GM19035 (cell line): ENCODE data around the gene SEMA3A.
"Not testable (repeated sequence)": the region's sequence is repeated elsewhere in the genome, so short reads cannot be mapped to it uniquely, and the experiment has no call there.

ENCODE experiments used
- ATAC-seq: cut with Tn5 transposase; IDR thresholded peaks from one replicate; pipeline ENCODE4 v1.9.1; 2021; ENCODE audit not compliant: unreplicated experiment

The SEMA3A gene

GRCh38 chr7:84194484-84195271 lies at the start of gene SEMA3A:
TSS of gene SEMA3A (minus strand) at chr7:84194789. CDS start at chr7:84194586, 203 bp downstream.
- ATAC-seq, result no peak

GRCh38 chr7:84243037-84243436 lies 48.4 kb upstream of the SEMA3A start:
- ATAC-seq, result not testable (repeated sequence)

- ATAC-seq, result no peak
These were observed 44.0 kb upstream of the SEMA3A start for GRCh38 chr7:84238596-84238995.

GRCh38 chr7:84237533-84238173 lies 43.1 kb upstream of the SEMA3A start:
- no peak for ATAC-seq

- ATAC-seq, result no peak
These were observed 41.8 kb upstream of the SEMA3A start for GRCh38 chr7:84236398-84236797.

- ATAC-seq, result no peak
These were observed 38.1 kb upstream of the SEMA3A start for GRCh38 chr7:84232646-84233045.

GRCh38 chr7:84231157-84231556 lies 36.6 kb upstream of the SEMA3A start:
- no peak for ATAC-seq

GRCh38 chr7:84230491-84230890 lies 35.9 kb upstream of the SEMA3A start:
- ATAC-seq, result no peak

- no peak for ATAC-seq
These were observed 33.9 kb upstream of the SEMA3A start for GRCh38 chr7:84228526-84228925.

- ATAC-seq, result no peak
These were observed 32.2 kb upstream of the SEMA3A start for GRCh38 chr7:84226759-84227158.

GRCh38 chr7:84224505-84224904 lies 29.9 kb upstream of the SEMA3A start:
- ATAC-seq, result no peak

GRCh38 chr7:84219310-84219709 lies 24.7 kb upstream of the SEMA3A start:
- no peak for ATAC-seq

GRCh38 chr7:84218681-84219080 lies 24.1 kb upstream of the SEMA3A start:
- no peak for ATAC-seq

GRCh38 chr7:84216472-84216871 lies 21.9 kb upstream of the SEMA3A start:
- ATAC-seq, result no peak

GRCh38 chr7:84214757-84215156 lies 20.2 kb upstream of the SEMA3A start:
- not testable (repeated sequence) for ATAC-seq

GRCh38 chr7:84210301-84210700 lies 15.7 kb upstream of the SEMA3A start:
- ATAC-seq, result no peak

- ATAC-seq, result no peak
These were observed 14.4 kb upstream of the SEMA3A start for GRCh38 chr7:84209006-84209405.

- ATAC-seq, result no peak
These were observed 13.0 kb upstream of the SEMA3A start for GRCh38 chr7:84207615-84208014.

GRCh38 chr7:84207025-84207424 lies 12.4 kb upstream of the SEMA3A start:
- no peak for ATAC-seq

- no peak for ATAC-seq
These were observed 10.1 kb upstream of the SEMA3A start for GRCh38 chr7:84204655-84205054.

GRCh38 chr7:84202855-84203254 lies 8.3 kb upstream of the SEMA3A start:
- ATAC-seq, result no peak

GRCh38 chr7:84200859-84201258 lies 6.3 kb upstream of the SEMA3A start:
- ATAC-seq, result no peak

GRCh38 chr7:84199216-84199615 lies 4.6 kb upstream of the SEMA3A start:
- ATAC-seq, result no peak
